ENCODE measurements around the gene FOXN3. TPM values are rescaled to one million over a fixed set of nuclear protein-coding genes. Genes with fewer than 3 reads are reported as not detected.
A peak's percentile ranks its signal among the peaks of the same experiment; 100 is the strongest.

The FOXN3 gene
- total and polyA plus RNA-seq, 2 donors (not counting 1 experiment from before 2014, with no cell fraction given), result 27.9 to 33.3 TPM

DNA sequence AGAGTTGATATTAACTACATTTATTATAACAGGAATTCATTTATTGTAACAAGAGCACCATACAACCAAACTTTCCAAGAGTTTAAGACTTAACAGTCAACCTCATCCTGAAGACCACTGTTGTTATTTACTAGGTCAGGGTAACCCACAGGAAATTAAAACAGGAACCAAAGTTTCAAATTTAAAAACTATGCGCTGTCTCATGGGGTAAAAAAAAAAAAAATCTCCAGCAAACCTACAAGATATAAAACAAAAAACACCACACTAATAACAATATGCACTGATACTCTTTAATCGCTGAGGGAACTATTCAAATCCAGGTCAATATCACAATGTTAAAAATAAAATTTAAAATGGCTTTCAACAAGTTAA, 44.5 kb downstream of the FOXN3 start:
- Histone ChIP-seq H3K27me3 (ENCODE audit: control insufficient read depth, insufficient read depth, low read length) (no peaks in the 10 kb centered on the region), H4K20me1 (ENCODE audit: control insufficient read depth, extremely low read depth, insufficient read depth, low read length) (no peaks in the 10 kb centered on the region), H3K9me3 (ENCODE audit: control insufficient read depth, insufficient read depth, low read depth, low read length) (no peaks in the 10 kb centered on the region), H3K36me3 (ENCODE audit: control insufficient read depth, insufficient read depth, low read length) (no peaks in the 10 kb centered on the region), H2AFZ (ENCODE audit: low read length) (no peak overlapping the region), H3K27ac (ENCODE audit: insufficient read depth, low read length) (no peak overlapping the region), H3K4me3 (replicated peaks in 1 of 4; ENCODE audit: control extremely low read depth in 1 of 4, insufficient read depth in 1 of 4, low read depth in 3 of 4, low read length in 4 of 4) (no peak overlapping the region), H3K79me2 (ENCODE audit: control insufficient read depth, insufficient read depth, low read length) (no peaks in the 10 kb centered on the region), H3K9ac (ENCODE audit: insufficient read depth, low read length) (no peak overlapping the region), H3K4me1 (ENCODE audit: control insufficient read depth, extremely low read depth, insufficient read depth, low read length) (peaks cover 5% of the 10 kb centered on the region), H3K4me2 (ENCODE audit: extremely low read depth, insufficient read depth, low read length) (no peak overlapping the region)
- no peak for DNase-seq (ENCODE audit: low read depth in 2 of 2)
- TF ChIP-seq EZH2 (IDR thresholded peaks at IDR 0.05; ENCODE audit: low read length, missing control alignments), result no peak
- TF ChIP-seq CTCF (conservative IDR thresholded peaks at IDR 0.05 in 1 of 2, IDR thresholded peaks at IDR 0.05 in 1 of 2; ENCODE audit: low read depth in 1 of 2, low read length in 2 of 2), result no peak

- Histone ChIP-seq H4K20me1 (ENCODE audit: control insufficient read depth, extremely low read depth, insufficient read depth, low read length) (no peaks in the 10 kb centered on the region), H3K9me3 (ENCODE audit: control insufficient read depth, insufficient read depth, low read depth, low read length) (no peaks in the 10 kb centered on the region), H3K9ac (ENCODE audit: insufficient read depth, low read length) (no peak overlapping the region), H3K79me2 (ENCODE audit: control insufficient read depth, insufficient read depth, low read length) (no peaks in the 10 kb centered on the region), H3K4me2 (ENCODE audit: extremely low read depth, insufficient read depth, low read length) (no peak overlapping the region), H3K36me3 (ENCODE audit: control insufficient read depth, insufficient read depth, low read length) (no peaks in the 10 kb centered on the region), H3K27ac (ENCODE audit: insufficient read depth, low read length) (no peak overlapping the region), H3K4me1 (ENCODE audit: control insufficient read depth, extremely low read depth, insufficient read depth, low read length) (peaks cover 5% of the 10 kb centered on the region), H3K4me3 (replicated peaks in 1 of 4; ENCODE audit: control extremely low read depth in 1 of 4, insufficient read depth in 1 of 4, low read depth in 3 of 4, low read length in 4 of 4) (no peak overlapping the region), H3K27me3 (ENCODE audit: control insufficient read depth, insufficient read depth, low read length) (no peaks in the 10 kb centered on the region), H2AFZ (ENCODE audit: low read length) (no peak overlapping the region)
- TF ChIP-seq EZH2 (IDR thresholded peaks at IDR 0.05; ENCODE audit: low read length, missing control alignments), result no peak
- TF ChIP-seq CTCF (conservative IDR thresholded peaks at IDR 0.05 in 1 of 2, IDR thresholded peaks at IDR 0.05 in 1 of 2; ENCODE audit: low read depth in 1 of 2, low read length in 2 of 2), result no peak
- peak; percentile 25 to 46 for DNase-seq (ENCODE audit: low read depth in 2 of 2)
Observed at GRCh38 chr14:89371585-89372511, 45.2 kb downstream of the FOXN3 start.

DNA sequence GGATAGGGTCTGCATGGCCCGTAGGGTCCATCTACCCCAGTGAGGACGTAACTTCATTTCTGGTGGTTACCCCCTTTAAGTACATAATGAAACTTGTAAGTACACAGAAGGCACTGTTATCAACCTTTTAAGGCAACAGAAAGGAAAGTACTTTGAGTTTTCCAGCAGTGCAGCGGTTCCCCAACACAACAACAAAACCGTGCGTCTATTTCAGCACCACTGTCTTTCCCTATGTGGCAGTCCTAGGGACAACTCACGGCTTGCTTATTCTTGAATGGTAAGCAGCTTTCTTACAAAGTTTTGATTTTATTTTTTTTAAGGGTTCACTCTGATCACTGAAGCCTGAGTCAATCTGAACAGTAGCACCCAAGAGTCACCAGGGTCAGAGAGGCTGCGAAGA, 46.3 kb downstream of the FOXN3 start:
- no peak for DNase-seq (ENCODE audit: low read depth in 2 of 2)
- Histone ChIP-seq H3K79me2 (ENCODE audit: control insufficient read depth, insufficient read depth, low read length) (no peaks in the 10 kb centered on the region), H3K27me3 (ENCODE audit: control insufficient read depth, insufficient read depth, low read length) (no peaks in the 10 kb centered on the region), H3K9ac (ENCODE audit: insufficient read depth, low read length) (no peak overlapping the region), H3K4me2 (ENCODE audit: extremely low read depth, insufficient read depth, low read length) (peak overlapping the region; percentile 49), H2AFZ (ENCODE audit: low read length) (no peak overlapping the region), H4K20me1 (ENCODE audit: control insufficient read depth, extremely low read depth, insufficient read depth, low read length) (no peaks in the 10 kb centered on the region), H3K4me3 (replicated peaks in 1 of 4; ENCODE audit: control extremely low read depth in 1 of 4, insufficient read depth in 1 of 4, low read depth in 3 of 4, low read length in 4 of 4) (no peak overlapping the region), H3K27ac (ENCODE audit: insufficient read depth, low read length) (no peak overlapping the region), H3K36me3 (ENCODE audit: control insufficient read depth, insufficient read depth, low read length) (no peaks in the 10 kb centered on the region), H3K9me3 (ENCODE audit: control insufficient read depth, insufficient read depth, low read depth, low read length) (no peaks in the 10 kb centered on the region), H3K4me1 (ENCODE audit: control insufficient read depth, extremely low read depth, insufficient read depth, low read length) (peaks cover 5% of the 10 kb centered on the region)
- TF ChIP-seq EZH2 (IDR thresholded peaks at IDR 0.05; ENCODE audit: low read length, missing control alignments) (no peak), CTCF (conservative IDR thresholded peaks at IDR 0.05 in 1 of 2, IDR thresholded peaks at IDR 0.05 in 1 of 2; ENCODE audit: low read depth in 1 of 2, low read length in 2 of 2) (no peak)
